Stimulated activated CD4-positive, alpha-beta T cell treated with anti-CD3 and anti-CD28 coated beads, Interleukin-1b, Interleukin-23, amount 100 ng/mL, for 1 hour (primary cell): ENCODE data around the gene DOCK4.

Experiments used
- DNase-seq, 2 donors: peaks; one replicate each; pipeline ENCODE4 v3.0.0-alpha.2; 2020; ENCODE audit warnings: low read depth in 2 of 2

DOCK4 gene

DNA sequence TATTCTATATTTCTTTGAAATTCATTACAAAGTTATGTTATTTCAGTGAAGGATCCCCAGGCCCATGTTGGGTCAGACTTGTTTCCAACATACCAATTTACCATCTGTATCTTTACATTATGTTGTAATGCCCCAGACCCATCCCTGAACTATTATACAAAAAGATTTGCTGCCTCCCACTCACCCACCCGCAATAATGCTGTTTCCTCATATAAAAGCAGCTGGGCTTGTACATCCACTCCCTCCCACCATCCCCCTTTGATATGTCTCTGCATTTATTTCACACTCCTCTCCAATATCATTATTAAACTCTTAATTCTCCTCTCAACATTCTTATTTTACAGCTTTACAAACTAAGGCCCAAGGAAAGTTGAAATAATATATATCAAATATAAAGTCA, 153.7 kb downstream of the DOCK4 start:
- no peak for DNase-seq

DNA sequence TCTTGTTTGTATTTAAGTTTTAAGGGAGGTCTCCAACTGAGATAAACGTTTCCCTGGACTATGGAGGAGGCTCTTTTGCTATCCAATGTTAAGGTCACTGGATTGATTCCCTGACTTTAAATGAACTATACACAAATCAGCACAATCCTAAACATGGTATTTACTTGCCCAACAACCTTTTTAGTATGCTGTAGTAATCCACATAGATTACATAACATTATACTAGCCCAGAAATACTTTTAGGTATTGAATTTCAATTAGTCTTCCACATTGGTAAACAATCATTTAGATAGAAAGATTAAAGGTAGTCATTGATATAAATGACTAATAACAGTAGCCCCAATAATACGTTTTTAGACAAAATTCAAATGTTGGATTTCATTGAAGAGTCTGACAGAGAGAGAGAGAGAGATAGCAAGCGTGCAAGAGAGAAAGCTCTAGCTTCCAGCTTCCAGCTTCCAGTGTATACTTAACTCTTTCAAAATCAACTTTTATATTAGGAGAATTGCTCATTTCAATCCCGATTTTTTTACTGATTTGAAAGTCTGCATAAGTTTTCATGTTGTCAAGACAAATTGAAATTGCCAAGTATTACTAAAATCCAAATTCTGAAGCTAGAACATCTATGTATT, 155.8 kb downstream of the DOCK4 start:
- DNase-seq = no peak

DNA sequence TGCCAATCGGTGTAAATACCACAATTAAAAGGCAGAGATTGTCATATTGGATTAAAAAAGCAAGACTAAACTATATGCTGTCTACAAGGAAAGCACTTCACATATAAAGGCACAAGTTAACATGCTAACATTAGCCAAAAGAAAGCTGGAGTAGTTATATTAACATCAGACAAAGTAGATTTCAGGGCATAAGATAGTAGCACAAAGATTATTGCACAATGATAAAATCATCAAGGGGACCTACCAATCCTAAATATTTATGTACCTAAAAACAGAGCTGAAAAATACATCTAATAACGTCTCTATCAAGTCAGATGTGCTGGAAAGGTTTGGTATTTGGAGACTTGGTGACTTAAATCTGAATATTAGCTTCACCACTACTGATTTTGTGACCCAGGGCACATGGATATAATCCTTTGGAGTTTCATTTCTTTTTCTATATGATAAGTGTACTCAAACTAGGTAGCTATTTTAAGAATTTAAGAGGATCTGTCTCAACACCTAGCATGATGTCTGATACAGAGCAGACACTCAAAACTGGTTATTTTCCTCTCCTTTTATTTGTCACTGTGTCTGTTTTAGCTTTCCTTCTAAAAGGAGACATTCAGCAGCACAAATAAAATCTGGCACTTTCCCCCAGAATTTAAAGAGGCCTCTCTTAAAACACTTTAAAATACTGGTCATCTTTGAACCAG, 156.5 kb downstream of the DOCK4 start:
- DNase-seq = no peak

GRCh38 chr7:112047421-112047820, 158.8 kb downstream of the DOCK4 start:
- no peak for DNase-seq

- no peak for DNase-seq
Observed at GRCh38 chr7:112045222-112045621, 161.0 kb downstream of the DOCK4 start.

- DNase-seq = no peak
Observed at GRCh38 chr7:112042631-112043030, 163.6 kb downstream of the DOCK4 start.

GRCh38 chr7:112038353-112038752, 167.8 kb downstream of the DOCK4 start:
- DNase-seq = no peak

GRCh38 chr7:112036071-112036470, 170.1 kb downstream of the DOCK4 start:
- DNase-seq = no peak

- DNase-seq = no peak
Observed at GRCh38 chr7:112031689-112032088, 174.5 kb downstream of the DOCK4 start.

DNA sequence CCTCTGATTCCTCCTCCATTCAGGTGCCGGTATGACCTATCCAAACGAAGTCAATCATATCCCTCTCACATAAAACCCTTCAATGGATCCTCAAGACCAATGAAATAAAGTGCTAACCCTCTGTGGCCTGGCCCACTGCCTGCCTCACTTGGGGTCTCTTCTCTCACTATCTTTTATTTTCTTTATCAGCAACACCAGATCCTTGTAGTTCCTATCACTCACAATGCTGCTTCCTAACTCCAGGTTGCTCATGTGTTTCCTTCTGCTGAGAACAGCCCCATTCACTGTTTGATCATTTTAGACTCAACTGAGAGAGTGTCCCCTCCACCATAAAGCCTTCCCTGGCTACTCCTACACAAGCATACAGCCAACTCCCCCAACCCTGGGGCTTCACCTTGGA, 180.6 kb downstream of the DOCK4 start:
- no peak for DNase-seq

GRCh38 chr7:112023786-112024185, 182.4 kb downstream of the DOCK4 start:
- DNase-seq = no peak

DNA sequence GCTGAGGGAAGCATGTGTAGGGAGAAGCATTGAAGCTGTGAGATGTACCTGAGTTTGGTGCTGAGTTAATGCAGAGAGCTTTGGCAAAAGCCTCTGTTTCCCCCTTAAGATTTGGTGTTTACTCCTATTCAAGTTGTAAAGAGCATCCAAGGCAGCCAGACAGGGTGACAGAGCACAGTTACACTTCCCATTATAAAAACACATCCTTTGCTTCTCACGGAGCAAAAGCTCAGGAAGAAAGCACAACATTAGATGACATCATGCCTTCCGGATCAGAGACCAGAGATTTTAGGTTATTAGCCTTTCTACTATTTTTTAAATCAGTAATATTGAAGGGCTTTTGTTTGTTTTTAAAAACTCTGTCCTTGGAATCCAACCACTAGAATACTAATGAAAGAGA, 182.9 kb downstream of the DOCK4 start:
- no peak for DNase-seq

DNA sequence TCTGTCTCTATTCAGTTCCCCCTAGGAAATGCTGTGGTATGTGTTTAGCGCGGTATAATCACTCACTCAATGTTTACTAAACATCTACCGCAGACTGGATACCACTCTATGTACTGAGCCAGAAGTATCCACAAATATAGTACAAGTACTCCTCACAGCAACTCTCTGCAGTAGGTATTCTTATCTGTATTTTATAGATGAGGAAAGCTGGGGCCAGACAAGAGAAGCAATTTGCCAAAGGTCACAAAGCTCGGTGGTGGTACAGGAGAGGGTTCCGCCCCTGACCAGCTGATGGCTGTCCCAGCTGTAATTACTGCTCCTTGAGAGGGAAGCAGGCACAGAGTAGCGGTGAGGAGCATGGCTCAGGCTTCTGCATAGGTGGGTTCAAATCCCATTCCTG, 184.1 kb downstream of the DOCK4 start:
- DNase-seq = no peak

DNA sequence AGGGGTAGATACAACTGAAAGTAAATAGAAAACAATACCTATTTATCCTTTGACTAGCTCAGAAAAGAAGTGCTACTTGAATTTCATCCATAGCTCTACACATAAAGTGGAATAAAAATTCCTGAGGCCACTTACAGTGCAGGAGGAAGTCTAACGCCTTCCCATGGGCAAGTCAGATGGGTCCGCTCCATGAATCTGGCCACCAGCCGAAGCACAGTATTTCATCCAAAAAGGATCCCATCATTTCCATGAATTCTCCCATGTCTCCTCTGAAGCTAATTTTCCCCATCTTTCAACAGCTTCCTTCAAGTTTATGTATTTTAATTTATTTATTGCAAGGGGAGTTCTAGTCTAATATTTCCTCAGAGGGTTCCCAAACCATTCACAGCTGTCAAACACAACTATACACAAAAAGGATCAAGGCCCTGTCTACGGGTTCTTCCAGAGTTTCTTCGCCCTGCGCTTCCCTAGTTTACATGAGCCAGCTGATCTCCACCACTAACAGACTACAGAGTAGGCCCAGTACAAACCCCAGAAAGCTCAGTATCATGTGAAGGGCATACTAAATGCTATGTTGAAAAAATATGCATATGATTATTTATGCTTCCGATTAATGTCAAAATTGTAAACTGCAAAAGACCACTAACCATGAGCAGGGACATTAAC, 184.7 kb downstream of the DOCK4 start:
- no peak for DNase-seq

DNA sequence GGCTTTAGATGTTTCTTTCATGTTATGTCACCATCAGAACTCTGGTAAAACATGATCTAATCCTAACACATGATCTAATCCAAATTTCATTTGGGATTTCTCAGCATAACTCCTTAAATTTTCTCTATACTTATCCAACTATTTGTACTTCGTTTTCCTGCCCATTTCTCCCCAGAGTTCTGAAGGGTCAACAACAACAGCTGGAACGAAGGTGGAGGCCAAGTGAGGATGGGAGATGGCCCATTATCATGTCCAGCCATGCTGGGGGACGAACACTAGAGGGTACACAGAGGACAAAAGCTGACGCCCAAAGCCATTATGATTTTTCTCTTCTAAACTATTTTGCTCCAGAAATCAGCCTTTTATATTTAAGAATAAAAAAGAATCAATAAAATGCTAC, 185.4 kb downstream of the DOCK4 start:
- no peak for DNase-seq

- DNase-seq = no peak
Observed at GRCh38 chr7:112019932-112020331, 186.3 kb downstream of the DOCK4 start.

DNA sequence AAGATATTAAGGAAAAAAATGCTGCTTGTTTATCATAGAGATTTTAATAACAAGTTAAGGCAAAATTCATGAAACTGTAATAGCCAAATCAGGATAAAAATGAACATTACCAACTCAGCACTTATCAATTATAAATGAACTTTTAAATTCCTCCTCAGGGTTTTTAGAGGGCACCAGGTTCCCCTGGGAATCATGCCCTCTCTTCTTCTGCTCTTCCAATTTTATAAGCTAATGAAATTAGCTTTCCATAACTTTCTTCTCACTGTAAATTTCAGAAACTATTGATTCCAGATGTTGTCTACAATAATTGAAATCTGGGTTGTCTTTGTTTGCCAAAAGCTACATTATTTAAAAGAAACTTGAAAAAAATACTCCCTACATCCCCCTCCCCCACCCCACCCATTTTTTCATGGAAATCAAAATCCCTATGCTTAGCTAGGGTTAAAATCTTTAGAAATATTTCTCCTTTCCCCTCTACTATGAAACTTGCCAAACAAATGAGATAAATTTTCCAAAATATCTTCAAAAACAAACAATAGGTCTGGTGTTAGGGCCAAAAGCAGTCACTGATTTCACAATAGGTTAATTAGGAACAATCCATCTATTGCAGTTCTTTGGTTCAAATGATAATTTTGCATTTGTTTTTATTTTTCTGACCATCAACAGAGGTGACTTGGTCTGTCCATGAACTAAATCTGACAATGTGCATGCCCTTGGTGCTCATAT, 187.7 kb downstream of the DOCK4 start:
- no peak for DNase-seq

- DNase-seq = no peak
Observed at GRCh38 chr7:112015146-112015545, 191.1 kb downstream of the DOCK4 start.

DNA sequence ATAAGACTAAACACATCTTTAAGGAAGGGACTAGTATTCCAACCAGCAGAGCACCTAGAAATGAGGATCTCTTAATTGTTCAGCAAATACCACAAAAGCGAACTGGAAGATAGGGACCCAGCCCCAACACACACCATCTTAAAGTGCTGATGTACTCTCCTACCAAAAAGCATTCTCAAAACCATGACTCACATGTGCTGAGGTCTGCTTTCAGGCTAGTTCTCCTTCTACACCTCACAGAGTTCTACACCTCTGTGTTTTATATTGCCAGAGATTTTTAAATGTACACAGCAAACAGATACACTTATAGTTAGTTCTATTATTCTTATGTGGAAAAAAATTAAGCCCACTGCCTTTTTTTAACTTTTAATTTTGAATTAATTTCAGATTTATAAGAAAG, 191.9 kb downstream of the DOCK4 start:
- no peak for DNase-seq

DNA sequence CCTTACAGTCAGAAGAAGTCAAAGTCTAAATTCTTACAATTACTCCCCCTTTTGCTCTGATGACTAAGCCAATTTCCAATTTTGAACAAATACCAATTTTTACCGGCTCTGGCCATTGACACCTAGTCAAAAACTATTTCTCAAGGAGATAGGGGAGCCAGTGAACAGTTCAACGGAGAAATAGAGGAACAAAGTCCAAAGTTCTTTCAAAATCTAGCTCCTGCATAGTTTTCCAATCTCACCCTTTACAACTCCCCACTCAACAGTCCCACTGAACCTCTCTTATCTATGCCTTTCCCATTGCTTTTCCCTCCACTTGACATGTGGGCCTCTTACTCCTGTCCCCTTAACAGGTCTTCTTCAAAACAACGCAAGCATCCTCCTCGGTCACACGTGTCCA, 192.9 kb downstream of the DOCK4 start:
- no peak for DNase-seq

- no peak for DNase-seq
Observed at GRCh38 chr7:112012242-112012641, 194.0 kb downstream of the DOCK4 start.

GRCh38 chr7:112010994-112011393, 195.2 kb downstream of the DOCK4 start:
- no peak for DNase-seq

DNA sequence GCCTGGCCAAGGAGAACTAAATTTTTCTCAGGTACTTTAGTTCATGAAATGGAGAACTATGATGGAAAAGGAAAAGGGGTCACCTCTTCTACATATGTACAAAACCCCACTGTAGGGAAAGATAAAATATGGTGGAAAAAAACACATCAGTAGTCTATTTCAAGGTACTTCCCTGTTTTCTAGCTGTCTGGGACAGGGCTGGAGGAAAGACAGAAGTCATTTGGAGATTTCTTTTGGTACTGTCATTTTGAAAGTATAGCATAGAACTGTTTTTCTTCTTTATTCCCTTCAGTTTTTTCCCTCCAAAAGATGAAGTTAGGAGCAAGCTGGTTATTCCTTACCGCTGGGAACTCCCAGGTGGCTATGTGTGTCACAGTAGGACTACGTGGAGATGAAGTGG, 196.1 kb downstream of the DOCK4 start:
- DNase-seq = no peak
